ENCODE data around the gene KRTAP4-9. TPM values are rescaled to one million over a fixed set of nuclear protein-coding genes. Genes with fewer than 3 reads are reported as not detected.

Gene KRTAP4-9
- total and polyA plus RNA-seq, 9 of the 15 experiments (the other 6 are each of a cell fraction or from before 2014, with no cell fraction given) = not detected

GRCh38 chr17:41065829-41066624 lies 39.2 kb upstream of the KRTAP4-9 start, which contains the start of gene KRTAP2-4:
TSS of gene KRTAP2-4 (minus strand) at chr17:41065879. CDS start at chr17:41065845, 34 bp downstream.
- in situ Hi-C loops (cut with MboI) = no loop called here
- Histone ChIP-seq H3K9me3 (replicated peaks; ENCODE audit: control insufficient read depth, insufficient read depth, low read depth, low read length) (no peaks in the 10 kb centered on the region), H3K9ac (ENCODE audit: insufficient read depth in 1 of 2, low read depth in 2 of 2, low read length in 2 of 2) (no peak within 1 kb of the TSS), H3K4me2 (ENCODE audit: insufficient read depth, low read length) (no peak within 1 kb of the TSS), H3K79me2 (ENCODE audit: control insufficient read depth, insufficient read depth, low read length) (no peaks in the 10 kb centered on the region), H2AFZ (ENCODE audit: low read depth, low read length) (no peak within 1 kb of the TSS), H3K27ac (ENCODE audit: extremely low read depth, low read depth, low read length) (no peak within 1 kb of the TSS), H3K4me1 (replicated peaks in 1 of 2; ENCODE audit: control insufficient read depth in 2 of 2, insufficient read depth in 2 of 2, low read length in 2 of 2) (peaks cover 0 to 5% of the 10 kb centered on the region in 2 experiments; a peak in 2 of 5 replicates), H3K4me3 (no peak within 1 kb of the TSS), H4K20me1 (replicated peaks; ENCODE audit: control insufficient read depth, insufficient read depth, low read length) (no peaks in the 10 kb centered on the region), H3K36me3 (ENCODE audit: control insufficient read depth, insufficient read depth, low read length) (no peaks in the 10 kb centered on the region), H3K9me1 (ENCODE audit: control insufficient read depth, insufficient read depth, low read length) (no peaks in the 10 kb centered on the region), H3K27me3 (ENCODE audit: control insufficient read depth in 2 of 2, insufficient read depth in 2 of 2, low read length in 2 of 2) (no peaks in the 10 kb centered on the region; a peak in 1 of 5 replicates)
- WGBS (ENCODE audit: insufficient coverage, low coverage, missing lambda C conversion rate) = 0% methylated on average over 5 of the region's 6 CpGs
- ChIA-PET CTCF (ENCODE audit: low intra/inter-chr PET ratio) (no interaction called here), POLR2A (no interaction called here)
- BruUV-seq (replicated peaks) = no TSS peak
- FAIRE-seq = peak; percentile 76
- intact Hi-C loops (cut with micrococcal nuclease) = no loop called here
- ATAC-seq = peak; percentile 76
- DNase-seq (ENCODE audit: extremely low read depth in 1 of 4, low spot score in 3 of 4) = peak; percentile 9 to 23 (median 11)
- TF ChIP-seq BACH1 (tag; IDR thresholded peaks at IDR 0.05) (peak; percentile 82; the same call in 1 of the 2 replicates), ZNF347 (CRISPR knock-in tag; IDR thresholded peaks at IDR 0.05; ENCODE audit: low read depth) (no peak), NRF1 (conservative IDR thresholded peaks at IDR 0.05 in 1 of 2, IDR thresholded peaks at IDR 0.05 in 1 of 2) (peak; percentile 51 to 62), JUND (IDR thresholded peaks at IDR 0.05; ENCODE audit: borderline replicate concordance, low read depth, low read length) (peak; percentile 96), JUND (tag; IDR thresholded peaks at IDR 0.05; ENCODE audit: borderline replicate concordance, low read depth, low read length) (peak; percentile 96), SMAD4 (CRISPR knock-in tag; conservative IDR thresholded peaks at IDR 0.05) (peak; percentile 75), KLF1 (tag; IDR thresholded peaks at IDR 0.05) (no peak), ATF7 (IDR thresholded peaks at IDR 0.05) (peak; percentile 92), TCF3 (CRISPR knock-in tag; IDR thresholded peaks at IDR 0.05) (peak; percentile 52), ZKSCAN3 (CRISPR knock-in tag; IDR thresholded peaks at IDR 0.05) (no peak), ZBTB17 (CRISPR knock-in tag; IDR thresholded peaks at IDR 0.05) (no peak), TOE1 (IDR thresholded peaks at IDR 0.05; ENCODE audit: borderline replicate concordance) (peak; percentile 51; the same call in 1 of the 2 replicates), TOE1 (CRISPR knock-in tag; IDR thresholded peaks at IDR 0.05; ENCODE audit: borderline replicate concordance, low read depth) (no peak), MBD1 (CRISPR knock-in tag; IDR thresholded peaks at IDR 0.05) (no peak), RBM15 (IDR thresholded peaks at IDR 0.05; ENCODE audit: insufficient read depth, low read length) (no peak), ZNF589 (CRISPR knock-in tag; IDR thresholded peaks at IDR 0.05; ENCODE audit: low read depth) (peak; percentile 85; the same call in 1 of the 2 replicates), ZEB2 (IDR thresholded peaks at IDR 0.05) (peak; percentile 81)
- TF ChIP-seq, protein P1, sequence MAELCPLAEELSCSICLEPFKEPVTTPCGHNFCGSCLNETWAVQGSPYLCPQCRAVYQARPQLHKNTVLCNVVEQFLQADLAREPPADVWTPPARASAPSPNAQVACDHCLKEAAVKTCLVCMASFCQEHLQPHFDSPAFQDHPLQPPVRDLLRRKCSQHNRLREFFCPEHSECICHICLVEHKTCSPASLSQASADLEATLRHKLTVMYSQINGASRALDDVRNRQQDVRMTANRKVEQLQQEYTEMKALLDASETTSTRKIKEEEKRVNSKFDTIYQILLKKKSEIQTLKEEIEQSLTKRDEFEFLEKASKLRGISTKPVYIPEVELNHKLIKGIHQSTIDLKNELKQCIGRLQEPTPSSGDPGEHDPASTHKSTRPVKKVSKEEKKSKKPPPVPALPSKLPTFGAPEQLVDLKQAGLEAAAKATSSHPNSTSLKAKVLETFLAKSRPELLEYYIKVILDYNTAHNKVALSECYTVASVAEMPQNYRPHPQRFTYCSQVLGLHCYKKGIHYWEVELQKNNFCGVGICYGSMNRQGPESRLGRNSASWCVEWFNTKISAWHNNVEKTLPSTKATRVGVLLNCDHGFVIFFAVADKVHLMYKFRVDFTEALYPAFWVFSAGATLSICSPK (IDR thresholded peaks at IDR 0.05; ENCODE audit: borderline replicate concordance) = no peak
- TF ChIP-seq, protein P2, sequence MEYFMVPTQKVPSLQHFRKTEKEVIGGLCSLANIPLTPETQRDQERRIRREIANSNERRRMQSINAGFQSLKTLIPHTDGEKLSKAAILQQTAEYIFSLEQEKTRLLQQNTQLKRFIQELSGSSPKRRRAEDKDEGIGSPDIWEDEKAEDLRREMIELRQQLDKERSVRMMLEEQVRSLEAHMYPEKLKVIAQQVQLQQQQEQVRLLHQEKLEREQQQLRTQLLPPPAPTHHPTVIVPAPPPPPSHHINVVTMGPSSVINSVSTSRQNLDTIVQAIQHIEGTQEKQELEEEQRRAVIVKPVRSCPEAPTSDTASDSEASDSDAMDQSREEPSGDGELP (CRISPR knock-in tag; IDR thresholded peaks at IDR 0.05; ENCODE audit: borderline replicate concordance) = peak; percentile 43
